ENCODE data around the gene KRTAP5-4. TPM values are rescaled to one million over a fixed set of nuclear protein-coding genes. Genes with fewer than 3 reads are reported as not detected.
"Not testable (repeated sequence)": the region's sequence is repeated elsewhere in the genome, so short reads cannot be mapped to it uniquely, and the experiment has no call there.

The KRTAP5-4 gene
- total and polyA plus RNA-seq, 2 experiments from 2014 or later = not detected

GRCh38 chr11:1648653-1649420 lies 26.9 kb upstream of the KRTAP5-4 start:
- no peaks in the 10 kb centered on the region for H4K20me1 ChIP-seq (ENCODE audit: insufficient read depth)
- H3K9me3 ChIP-seq (ENCODE audit: low read depth) = no peaks in the 10 kb centered on the region
- no peaks in the 10 kb centered on the region for H3K4me1 ChIP-seq (ENCODE audit: insufficient read depth)
- WGBS, 2 experiments (ENCODE audit: low coverage in 1 of 2, low lambda C conversion rate in 2 of 2, missing lambda C conversion rate in 2 of 2) = 68 to 75% methylated on average over 28 of the region's 28 CpGs
- H3K4me3 ChIP-seq = no peak overlapping the region
- no peak overlapping the region for H3K27ac ChIP-seq
- in situ Hi-C loops (cut with MboI) = no loop called here
- TF ChIP-seq EZH2 (IDR thresholded peaks at IDR 0.05; ENCODE audit: insufficient read depth, poor library complexity, severe bottlenecking) = no peak
- H3K36me3 ChIP-seq (ENCODE audit: low read depth) = no peaks in the 10 kb centered on the region
- no peak for DNase-seq
- no peaks in the 10 kb centered on the region for H3K79me2 ChIP-seq (ENCODE audit: insufficient read depth)
- no peaks in the 10 kb centered on the region for H3F3A ChIP-seq (ENCODE audit: insufficient read depth)
- H3K9me2 ChIP-seq (ENCODE audit: insufficient read depth) = no peaks in the 10 kb centered on the region
- no peak overlapping the region for H3K9ac ChIP-seq
- no peak overlapping the region for H3K4me2 ChIP-seq (ENCODE audit: unreplicated experiment)
- peaks cover 12% of the 10 kb centered on the region for H3K27me3 ChIP-seq (replicated peaks; ENCODE audit: insufficient read depth)
- no peak overlapping the region for H2AFZ ChIP-seq

- Histone ChIP-seq H3F3A (ENCODE audit: insufficient read depth) (no peaks in the 10 kb centered on the region), H3K9me2 (ENCODE audit: insufficient read depth) (no peaks in the 10 kb centered on the region), H3K4me2 (ENCODE audit: unreplicated experiment) (no peak overlapping the region), H3K4me1 (ENCODE audit: insufficient read depth) (no peaks in the 10 kb centered on the region), H2AFZ (no peak overlapping the region), H4K20me1 (ENCODE audit: insufficient read depth) (no peaks in the 10 kb centered on the region), H3K4me3 (no peak overlapping the region), H3K9ac (no peak overlapping the region), H3K27ac (no peak overlapping the region), H3K9me3 (ENCODE audit: low read depth) (no peaks in the 10 kb centered on the region), H3K36me3 (ENCODE audit: low read depth) (no peaks in the 10 kb centered on the region), H3K27me3 (replicated peaks; ENCODE audit: insufficient read depth) (peaks cover 12% of the 10 kb centered on the region), H3K79me2 (ENCODE audit: insufficient read depth) (no peaks in the 10 kb centered on the region)
- DNase-seq = no peak
- in situ Hi-C loops (cut with MboI) = no loop called here
- no peak for TF ChIP-seq EZH2 (IDR thresholded peaks at IDR 0.05; ENCODE audit: insufficient read depth, poor library complexity, severe bottlenecking)
- TF ChIP-seq EZH2phosphoT487 (IDR thresholded peaks at IDR 0.05; ENCODE audit: insufficient read depth, low read depth) = no peak
- 78 to 80% methylated on average over 33 to 35 of the region's 35 CpGs for WGBS, 2 experiments (ENCODE audit: low coverage in 1 of 2, low lambda C conversion rate in 2 of 2, missing lambda C conversion rate in 2 of 2)
Observed at GRCh38 chr11:1647901-1648652, 26.1 kb upstream of the KRTAP5-4 start.

- H3K4me3 ChIP-seq; H3K9me3 ChIP-seq (ENCODE audit: low read depth); H3F3A ChIP-seq (ENCODE audit: insufficient read depth); H3K36me3 ChIP-seq (ENCODE audit: low read depth); H3K9ac ChIP-seq; H4K20me1 ChIP-seq (ENCODE audit: insufficient read depth); H3K79me2 ChIP-seq (ENCODE audit: insufficient read depth); H3K4me2 ChIP-seq (ENCODE audit: unreplicated experiment); DNase-seq; H3K9me2 ChIP-seq (ENCODE audit: insufficient read depth); H3K4me1 ChIP-seq (ENCODE audit: insufficient read depth); in situ Hi-C loops (cut with MboI); H2AFZ ChIP-seq; H3K27ac ChIP-seq; H3K27me3 ChIP-seq (replicated peaks; ENCODE audit: insufficient read depth): not testable (repeated sequence)
- WGBS, 2 experiments (ENCODE audit: low coverage in 1 of 2, low lambda C conversion rate in 2 of 2, missing lambda C conversion rate in 2 of 2) = 72 to 74% methylated on average over 10 of the region's 10 CpGs
Observed at GRCh38 chr11:1646540-1646939, 24.6 kb upstream of the KRTAP5-4 start.

GRCh38 chr11:1645357-1645821 lies 23.5 kb upstream of the KRTAP5-4 start:
- Histone ChIP-seq H3K4me2 (ENCODE audit: unreplicated experiment) (no peak overlapping the region), H2AFZ (no peak overlapping the region), H3K79me2 (ENCODE audit: insufficient read depth) (no peaks in the 10 kb centered on the region), H4K20me1 (ENCODE audit: insufficient read depth) (no peaks in the 10 kb centered on the region), H3K36me3 (ENCODE audit: low read depth) (no peaks in the 10 kb centered on the region), H3K27me3 (replicated peaks; ENCODE audit: insufficient read depth) (peaks cover 5% of the 10 kb centered on the region), H3K9me2 (ENCODE audit: insufficient read depth) (no peaks in the 10 kb centered on the region), H3K4me3 (no peak overlapping the region), H3K9me3 (ENCODE audit: low read depth) (no peaks in the 10 kb centered on the region), H3K4me1 (ENCODE audit: insufficient read depth) (no peaks in the 10 kb centered on the region), H3K27ac (no peak overlapping the region), H3F3A (ENCODE audit: insufficient read depth) (no peaks in the 10 kb centered on the region), H3K9ac (no peak overlapping the region)
- in situ Hi-C loops (cut with MboI) = no loop called here
- TF ChIP-seq EZH2phosphoT487 (IDR thresholded peaks at IDR 0.05; ENCODE audit: insufficient read depth, low read depth) = no peak
- TF ChIP-seq EZH2 (IDR thresholded peaks at IDR 0.05; ENCODE audit: insufficient read depth, poor library complexity, severe bottlenecking) = no peak
- no peak for DNase-seq
- 71 to 73% methylated on average over 11 to 12 of the region's 12 CpGs for WGBS, 2 experiments (ENCODE audit: low coverage in 1 of 2, low lambda C conversion rate in 2 of 2, missing lambda C conversion rate in 2 of 2)

All from GM23248 (cell line).